Measurements from ENCODE around the gene CCDC191.

GRCh38 chr3:113954091-113954685 is 102.1 kb downstream of the CCDC191 start:
- TF ChIP-seq CTCF (IDR thresholded peaks at IDR 0.05 in 8 of 11, conservative IDR thresholded peaks at IDR 0.05 in 3 of 11), result no peak
- TF ChIP-seq POLR2A (IDR thresholded peaks at IDR 0.05), result no peak
- TF ChIP-seq POLR2AphosphoS5 (IDR thresholded peaks at IDR 0.05), result no peak
